B cell (primary cell): Measurements from ENCODE around the gene DOP1B.

Source experiments
- EZH2 ChIP-seq: IDR thresholded peaks from 2 replicates; pipeline ENCODE4 v1.6.1; 2012; ENCODE audit warnings: borderline replicate concordance, low read depth, mild to moderate bottlenecking, moderate library complexity, low read length; ENCODE audit not compliant: insufficient read depth, poor library complexity, severe bottlenecking
- TF ChIP-seq, protein P1 (sequence below): fragments of 200-600 bp; IDR thresholded peaks from one replicate; pipeline ENCODE4 v1.8.0; 2022; ENCODE audit warnings: antibody characterized with exemption, mild to moderate bottlenecking

DNA sequence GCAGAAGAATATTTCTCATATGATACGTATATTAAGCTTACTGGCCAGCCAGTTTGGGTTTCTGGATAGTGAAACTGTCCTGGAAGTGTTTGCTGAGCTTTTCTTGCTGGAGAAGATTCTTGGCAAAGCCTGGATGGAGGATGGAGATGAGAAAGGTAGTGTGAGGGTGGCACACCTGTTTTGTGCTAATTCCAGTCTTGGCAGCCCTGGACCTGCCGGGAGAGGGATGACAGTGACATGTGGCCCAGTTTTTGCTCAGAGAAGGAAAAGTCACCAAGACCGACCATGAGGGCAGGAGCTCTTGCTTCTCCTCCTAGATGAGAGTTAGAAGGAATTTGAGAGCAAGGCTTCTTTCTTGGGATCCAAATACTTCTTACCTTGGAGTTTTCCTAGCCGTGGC, 34.1 kb downstream of the DOP1B start:
- TF ChIP-seq, protein P1, sequence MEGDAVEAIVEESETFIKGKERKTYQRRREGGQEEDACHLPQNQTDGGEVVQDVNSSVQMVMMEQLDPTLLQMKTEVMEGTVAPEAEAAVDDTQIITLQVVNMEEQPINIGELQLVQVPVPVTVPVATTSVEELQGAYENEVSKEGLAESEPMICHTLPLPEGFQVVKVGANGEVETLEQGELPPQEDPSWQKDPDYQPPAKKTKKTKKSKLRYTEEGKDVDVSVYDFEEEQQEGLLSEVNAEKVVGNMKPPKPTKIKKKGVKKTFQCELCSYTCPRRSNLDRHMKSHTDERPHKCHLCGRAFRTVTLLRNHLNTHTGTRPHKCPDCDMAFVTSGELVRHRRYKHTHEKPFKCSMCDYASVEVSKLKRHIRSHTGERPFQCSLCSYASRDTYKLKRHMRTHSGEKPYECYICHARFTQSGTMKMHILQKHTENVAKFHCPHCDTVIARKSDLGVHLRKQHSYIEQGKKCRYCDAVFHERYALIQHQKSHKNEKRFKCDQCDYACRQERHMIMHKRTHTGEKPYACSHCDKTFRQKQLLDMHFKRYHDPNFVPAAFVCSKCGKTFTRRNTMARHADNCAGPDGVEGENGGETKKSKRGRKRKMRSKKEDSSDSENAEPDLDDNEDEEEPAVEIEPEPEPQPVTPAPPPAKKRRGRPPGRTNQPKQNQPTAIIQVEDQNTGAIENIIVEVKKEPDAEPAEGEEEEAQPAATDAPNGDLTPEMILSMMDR = no peak
- no peak for TF ChIP-seq EZH2
